ENCODE measurements around the gene MMP17.

DNA sequence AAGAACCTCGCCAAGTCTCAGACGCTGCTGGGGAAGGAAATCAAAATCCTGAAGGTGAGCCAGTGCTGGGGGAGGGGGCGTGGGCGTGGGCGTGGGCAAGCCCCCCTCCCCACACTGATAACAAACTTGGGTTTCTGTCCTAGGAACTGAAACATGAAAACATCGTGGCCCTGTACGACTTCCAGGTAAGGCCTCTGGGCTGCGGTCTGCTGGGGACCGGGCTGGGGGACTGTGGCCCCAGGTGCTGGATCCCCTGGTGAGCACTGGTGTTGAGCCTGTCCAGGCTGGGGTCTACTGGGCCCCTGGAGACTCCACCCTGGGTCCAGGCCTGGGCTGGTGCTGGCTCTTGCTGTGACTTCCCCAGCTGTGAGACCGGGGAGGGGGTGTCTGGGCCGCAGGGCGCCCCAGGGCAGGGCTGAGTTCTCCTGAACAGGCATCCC is 67.5 kb downstream of the MMP17 start:
- no peak for TF ChIP-seq EZH2 (IDR thresholded peaks at IDR 0.05; ENCODE audit: borderline replicate concordance)
- TF ChIP-seq, protein P1, sequence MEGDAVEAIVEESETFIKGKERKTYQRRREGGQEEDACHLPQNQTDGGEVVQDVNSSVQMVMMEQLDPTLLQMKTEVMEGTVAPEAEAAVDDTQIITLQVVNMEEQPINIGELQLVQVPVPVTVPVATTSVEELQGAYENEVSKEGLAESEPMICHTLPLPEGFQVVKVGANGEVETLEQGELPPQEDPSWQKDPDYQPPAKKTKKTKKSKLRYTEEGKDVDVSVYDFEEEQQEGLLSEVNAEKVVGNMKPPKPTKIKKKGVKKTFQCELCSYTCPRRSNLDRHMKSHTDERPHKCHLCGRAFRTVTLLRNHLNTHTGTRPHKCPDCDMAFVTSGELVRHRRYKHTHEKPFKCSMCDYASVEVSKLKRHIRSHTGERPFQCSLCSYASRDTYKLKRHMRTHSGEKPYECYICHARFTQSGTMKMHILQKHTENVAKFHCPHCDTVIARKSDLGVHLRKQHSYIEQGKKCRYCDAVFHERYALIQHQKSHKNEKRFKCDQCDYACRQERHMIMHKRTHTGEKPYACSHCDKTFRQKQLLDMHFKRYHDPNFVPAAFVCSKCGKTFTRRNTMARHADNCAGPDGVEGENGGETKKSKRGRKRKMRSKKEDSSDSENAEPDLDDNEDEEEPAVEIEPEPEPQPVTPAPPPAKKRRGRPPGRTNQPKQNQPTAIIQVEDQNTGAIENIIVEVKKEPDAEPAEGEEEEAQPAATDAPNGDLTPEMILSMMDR (IDR thresholded peaks at IDR 0.05; ENCODE audit: poor library complexity): no peak
- no peak for TF ChIP-seq EZH2phosphoT487 (IDR thresholded peaks at IDR 0.05; ENCODE audit: low read depth, severe bottlenecking, unreplicated experiment)
